ENCODE measurements around the gene BRIP1.
"Not testable (repeated sequence)": the region's sequence is repeated elsewhere in the genome, so short reads cannot be mapped to it uniquely, and the experiment has no call there.

Gene BRIP1

DNA sequence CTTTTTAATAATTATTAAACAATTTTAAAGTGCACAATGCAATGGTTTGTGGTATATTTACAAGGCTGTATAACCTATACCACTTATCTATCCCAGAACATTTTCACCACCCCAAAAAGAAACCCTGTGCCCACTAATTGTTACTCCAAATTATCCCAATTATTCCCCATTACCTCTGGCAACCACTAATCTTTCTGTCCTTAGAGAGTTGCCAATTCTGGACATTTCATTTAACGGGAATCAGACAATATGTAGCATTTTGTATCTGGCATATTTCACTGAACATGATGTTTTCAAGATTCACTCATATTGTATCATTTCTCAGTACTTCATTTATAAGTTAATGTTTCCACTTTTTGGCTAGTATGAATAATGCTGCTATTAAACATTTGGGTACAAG lies 169.2 kb downstream of the BRIP1 start:
- DNase-seq = no peak

DNA sequence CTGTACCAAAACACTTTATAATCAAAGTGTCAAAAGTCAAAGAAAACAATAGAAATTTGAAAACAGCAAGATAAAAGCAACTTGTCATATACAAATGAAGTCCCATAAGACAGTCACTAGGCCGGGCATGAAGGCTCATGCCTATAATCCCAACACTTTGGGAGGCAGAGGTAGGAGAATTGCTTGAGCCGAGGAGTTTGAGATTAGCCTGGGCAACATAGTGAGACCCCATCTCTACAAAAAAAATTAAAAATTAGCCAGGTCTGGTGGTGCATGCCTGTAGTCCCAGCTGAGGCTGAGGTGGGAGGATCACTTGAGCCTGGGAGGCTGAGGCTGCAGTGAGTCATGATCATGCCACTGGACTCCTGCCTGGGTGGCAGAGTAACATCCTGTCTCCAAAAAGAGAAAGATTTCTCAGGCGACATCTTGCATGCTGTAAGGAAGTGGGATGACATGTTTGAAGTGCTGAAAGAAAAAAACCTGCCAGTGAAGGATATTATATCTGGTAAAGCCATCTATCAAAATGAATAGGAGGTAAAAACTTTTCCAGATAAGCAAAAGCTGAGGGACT lies 173.6 kb downstream of the BRIP1 start:
- DNase-seq = peak; percentile 36

DNA sequence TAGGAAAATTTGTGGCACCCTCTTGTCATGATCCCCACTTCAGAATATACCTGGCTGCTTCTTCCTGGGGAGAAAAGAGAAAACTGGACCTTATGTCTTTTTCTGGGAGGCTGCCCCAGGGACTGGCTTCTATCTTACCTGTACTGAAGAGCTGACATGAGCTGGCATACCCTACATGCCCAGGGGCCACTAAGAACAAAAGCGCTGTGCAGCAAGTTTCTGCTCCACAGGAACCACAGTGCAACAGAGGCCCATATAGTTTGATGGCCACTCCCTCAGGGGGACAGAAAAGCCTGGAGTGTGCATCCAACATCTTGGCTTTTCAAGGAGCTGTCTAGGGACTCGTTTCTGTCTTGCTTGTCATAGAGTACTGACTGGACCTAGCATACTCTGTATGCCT lies 175.6 kb downstream of the BRIP1 start:
- DNase-seq = no peak

DNA sequence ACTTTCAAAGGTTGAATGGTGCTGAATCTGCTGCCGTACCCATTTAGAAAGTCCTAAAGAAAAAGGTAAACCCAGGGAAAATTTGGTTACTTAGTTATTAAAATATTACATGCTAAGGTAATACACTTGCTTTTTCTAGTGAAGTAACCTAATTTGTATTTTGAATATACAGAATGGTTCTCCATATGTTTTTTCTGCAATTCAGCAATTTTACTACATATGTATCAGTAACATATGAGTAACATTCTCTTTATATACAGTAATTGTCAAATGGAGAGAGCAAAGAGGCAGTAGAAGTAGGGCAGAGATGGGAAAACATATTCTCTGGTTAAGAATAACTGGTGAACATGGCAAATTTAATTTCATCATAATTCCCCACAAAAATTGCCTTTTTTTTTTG lies 177.2 kb downstream of the BRIP1 start:
- DNase-seq = no peak

GRCh38 chr17:61684818-61685217 lies 178.5 kb downstream of the BRIP1 start:
- no peak for DNase-seq

- no peak for DNase-seq
Observed at GRCh38 chr17:61684172-61684571, 179.2 kb downstream of the BRIP1 start.

DNA sequence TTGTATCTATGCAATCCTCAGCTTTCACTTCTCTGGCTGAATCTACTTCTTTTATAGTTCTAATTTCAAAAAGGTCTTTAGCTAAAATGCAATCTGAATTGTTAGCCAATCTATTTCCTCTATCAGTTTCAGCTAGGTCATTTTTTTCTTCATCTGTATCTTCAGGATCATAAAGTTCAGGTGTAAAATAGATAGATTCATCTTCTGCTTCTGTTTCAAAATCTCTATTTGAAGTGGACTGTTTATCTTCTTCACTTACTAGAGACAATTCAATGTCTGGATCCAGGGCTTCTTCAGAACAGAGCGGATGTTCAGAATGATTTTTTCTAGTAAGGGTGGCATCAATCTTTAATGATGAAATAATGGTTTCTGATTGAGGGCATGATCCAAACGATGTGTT lies 179.9 kb downstream of the BRIP1 start:
- DNase-seq = no peak

DNA sequence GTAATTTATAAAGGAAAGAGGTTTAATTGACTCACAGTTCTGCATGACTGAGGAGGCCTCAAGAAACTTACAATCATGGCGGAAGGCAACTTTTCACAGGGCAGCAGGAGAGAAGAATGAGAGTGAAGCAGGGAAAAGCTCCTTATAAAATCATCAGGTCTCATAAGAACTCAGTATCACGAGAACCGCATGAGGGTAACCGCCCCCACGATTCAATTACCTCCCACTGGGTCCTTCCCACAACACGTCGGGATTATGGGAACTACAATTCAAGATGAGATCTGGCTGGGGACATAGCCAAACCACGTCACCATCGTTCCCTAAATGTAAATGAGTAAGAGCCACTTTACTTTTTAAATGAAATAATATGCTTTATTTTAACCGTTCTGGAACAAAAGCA lies 182.4 kb downstream of the BRIP1 start:
- no peak for DNase-seq

DNA sequence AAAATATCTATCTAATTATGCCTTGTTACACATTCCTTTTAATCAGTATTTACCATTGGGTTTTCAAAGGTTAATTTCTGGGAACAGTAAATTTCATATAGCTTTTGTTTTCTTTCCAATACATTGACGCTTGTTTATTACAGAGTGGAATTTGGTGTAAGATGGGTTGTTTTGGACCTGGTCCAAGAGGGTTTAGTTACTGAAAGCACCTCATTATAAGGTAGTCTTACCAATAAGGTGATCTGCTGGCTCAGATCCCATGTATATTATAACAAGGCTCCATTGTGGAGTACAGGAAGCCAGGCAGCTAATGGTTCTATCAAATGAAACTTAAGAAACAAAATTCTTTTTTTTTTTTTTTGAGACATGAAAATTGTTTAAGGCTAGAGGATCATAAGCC lies 185.0 kb downstream of the BRIP1 start:
- no peak for DNase-seq

GRCh38 chr17:61677150-61677811 lies 186.0 kb downstream of the BRIP1 start:
- not testable (repeated sequence) for DNase-seq

DNA sequence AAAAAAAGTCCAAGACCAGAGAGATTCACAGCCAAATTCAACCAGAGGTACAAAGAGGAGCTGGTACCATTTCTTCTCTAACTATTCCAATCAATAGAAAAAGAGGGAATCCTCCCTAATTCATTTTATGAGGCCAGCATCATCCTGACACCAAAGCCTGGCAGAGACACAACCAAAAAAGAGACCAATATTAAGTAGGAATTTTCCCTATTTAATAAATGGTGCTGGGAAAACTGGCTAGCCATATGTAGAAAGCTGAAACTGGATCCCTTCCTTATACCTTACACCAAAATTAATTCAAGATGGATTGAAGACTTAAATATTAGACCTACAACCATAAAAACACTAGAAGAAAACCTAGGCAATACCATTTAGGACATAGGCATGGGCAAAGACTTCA lies 186.8 kb downstream of the BRIP1 start:
- not testable (repeated sequence) for DNase-seq

GRCh38 chr17:61674609-61675008 lies 188.7 kb downstream of the BRIP1 start:
- not testable (repeated sequence) for DNase-seq

- not testable (repeated sequence) for DNase-seq
Observed at GRCh38 chr17:61673019-61673897, 190.1 kb downstream of the BRIP1 start.

DNA sequence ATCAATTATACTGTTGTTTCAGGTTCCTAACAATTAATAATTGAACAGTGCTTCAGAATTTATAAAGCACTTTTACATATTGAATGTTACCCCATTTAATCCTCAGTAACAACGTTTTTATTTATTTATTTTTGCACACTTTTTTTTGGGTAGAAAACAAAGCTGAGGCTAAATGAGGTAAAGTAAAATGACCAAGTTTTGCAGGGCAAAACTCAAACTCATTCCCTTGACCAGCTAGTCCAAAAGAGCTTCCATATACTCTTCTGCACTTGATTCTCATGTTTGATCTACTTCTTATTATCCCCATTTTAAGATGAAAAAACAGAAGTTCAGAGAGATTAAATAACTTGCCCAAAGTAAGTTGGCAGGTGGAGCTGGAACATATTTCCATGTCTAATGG lies 191.2 kb downstream of the BRIP1 start:
- no peak for DNase-seq

DNA sequence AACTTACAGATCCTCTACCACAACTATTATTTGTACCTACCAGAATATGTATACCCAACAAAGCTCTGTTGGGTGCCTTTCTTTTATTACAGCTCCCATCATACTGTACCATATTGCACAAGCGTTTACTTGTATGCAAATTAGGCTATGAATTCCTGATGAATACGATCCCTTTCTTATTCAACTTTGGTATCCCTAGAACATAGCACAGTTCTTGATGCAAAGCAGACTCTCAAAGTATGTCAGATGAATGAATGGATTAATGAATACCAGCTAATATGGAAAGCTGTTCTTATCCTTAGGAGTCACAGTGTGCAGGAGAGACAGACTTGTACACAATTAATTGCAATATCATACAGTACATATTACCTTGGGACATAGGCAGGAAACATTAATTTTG lies 192.6 kb downstream of the BRIP1 start:
- DNase-seq = no peak

- DNase-seq = no peak
Observed at GRCh38 chr17:61669522-61669921, 193.8 kb downstream of the BRIP1 start.

- DNase-seq = no peak
Observed at GRCh38 chr17:61668486-61668885, 194.8 kb downstream of the BRIP1 start.

DNA sequence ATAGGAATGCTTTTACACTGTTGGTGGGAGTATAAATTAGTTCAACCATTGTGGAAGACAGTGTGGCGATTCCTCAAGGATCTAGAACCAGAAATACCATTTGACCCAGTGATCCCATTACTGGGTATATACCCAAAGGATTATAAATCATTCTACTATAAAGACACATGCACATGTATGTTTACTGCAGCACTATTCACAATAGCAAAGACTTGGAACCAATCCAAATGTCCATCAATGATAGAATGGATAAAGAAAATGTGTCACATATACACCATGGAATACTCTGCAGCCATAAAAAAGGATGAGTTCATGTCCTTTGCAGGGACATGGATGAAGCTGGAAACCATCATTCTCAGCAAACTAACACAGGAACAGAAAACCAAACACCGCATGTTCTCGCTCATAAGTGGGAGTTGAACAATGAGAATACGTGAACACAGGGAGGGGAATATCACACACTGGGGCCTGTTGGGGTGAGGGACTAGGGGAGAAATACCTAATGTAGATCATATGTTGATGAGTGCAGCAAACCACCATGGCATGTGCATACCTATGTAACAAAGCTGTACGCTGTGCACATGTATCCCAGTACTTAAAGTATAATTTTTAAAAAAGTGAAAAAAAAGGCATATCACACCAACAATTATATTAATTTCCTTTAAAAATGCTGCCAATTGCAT lies 196.8 kb downstream of the BRIP1 start:
- DNase-seq = not testable (repeated sequence)

GRCh38 chr17:61663310-61663709 lies 200.0 kb downstream of the BRIP1 start:
- no peak for DNase-seq

GRCh38 chr17:61662741-61663140 lies 200.6 kb downstream of the BRIP1 start:
- peak; percentile 64 for DNase-seq

GRCh38 chr17:61662186-61662585 lies 201.1 kb downstream of the BRIP1 start:
- DNase-seq = no peak

- no peak for DNase-seq
Observed at GRCh38 chr17:61660746-61661485, 202.4 kb downstream of the BRIP1 start.

Measured in fibroblast of skin of scalp (primary cell).